ENCODE results near the gene SRSF12.

Gene SRSF12

DNA sequence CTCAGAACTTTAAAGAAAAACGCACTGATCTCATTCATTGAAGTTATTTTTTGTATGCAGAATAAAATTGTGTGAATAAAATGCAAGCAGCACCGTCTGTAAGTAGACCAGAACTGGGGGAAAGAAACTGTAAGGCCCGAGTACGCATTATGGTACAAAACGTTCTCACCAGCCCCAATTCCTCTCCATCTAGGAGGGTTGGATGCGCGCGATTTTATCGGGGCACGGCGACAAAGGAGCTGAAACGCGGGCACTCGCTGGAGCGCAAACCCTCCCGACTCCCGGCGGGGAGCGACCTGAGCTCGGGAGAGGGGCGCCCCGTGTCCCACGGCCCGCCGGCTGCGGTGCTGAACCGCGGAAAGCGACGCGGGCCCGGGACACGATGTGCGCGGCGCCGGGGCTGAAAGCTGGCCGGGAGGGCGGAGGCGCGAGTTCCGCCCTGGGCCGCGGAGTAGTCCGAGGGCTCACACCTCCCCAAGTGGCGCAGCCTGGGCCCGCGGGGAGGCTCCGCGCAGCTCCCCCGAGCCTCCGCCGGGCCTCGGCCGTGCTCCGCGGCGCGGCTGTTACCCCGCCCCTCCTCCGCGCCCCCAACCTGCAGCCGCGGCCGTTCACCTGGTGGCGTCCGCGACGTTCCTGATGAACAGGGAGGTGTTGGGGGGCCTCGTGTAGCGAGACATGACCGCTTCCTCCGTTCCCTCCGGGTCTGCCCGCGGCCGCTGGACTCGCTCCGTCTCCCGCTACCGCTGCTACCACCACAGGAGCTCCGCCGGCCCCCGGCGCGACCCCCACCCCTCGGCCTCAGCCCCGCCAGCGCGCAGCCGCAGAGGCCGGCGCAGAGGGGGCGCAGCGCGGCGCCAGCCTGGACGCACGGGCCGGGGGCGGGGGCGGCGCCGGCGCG lies at the start of gene SRSF12:
Gene SRSF12 (minus strand): TSS at position 861 of the 898 bp plus-strand sequence. CDS start 184 bp downstream, at position 677.
- DNase-seq (ENCODE audit: low read depth, low spot score) = no peak

DNA sequence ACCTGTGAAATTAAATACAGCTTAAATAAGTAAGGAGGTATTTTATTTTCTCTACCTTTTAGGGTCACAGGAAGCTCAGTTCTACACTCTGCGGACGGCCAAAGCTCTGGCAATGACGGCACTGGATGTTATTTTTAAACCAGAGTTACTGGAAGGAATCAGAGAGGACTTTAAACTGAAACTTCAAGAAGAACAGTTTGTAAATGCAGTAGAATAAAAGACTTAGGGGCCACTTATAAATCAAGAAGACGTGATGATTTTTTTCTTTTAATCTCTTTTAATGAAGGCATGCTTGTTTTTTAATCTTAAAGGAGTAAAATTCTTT lies 44.1 kb upstream of the SRSF12 start:
- DNase-seq (ENCODE audit: low read depth, low spot score) = no peak

DNA sequence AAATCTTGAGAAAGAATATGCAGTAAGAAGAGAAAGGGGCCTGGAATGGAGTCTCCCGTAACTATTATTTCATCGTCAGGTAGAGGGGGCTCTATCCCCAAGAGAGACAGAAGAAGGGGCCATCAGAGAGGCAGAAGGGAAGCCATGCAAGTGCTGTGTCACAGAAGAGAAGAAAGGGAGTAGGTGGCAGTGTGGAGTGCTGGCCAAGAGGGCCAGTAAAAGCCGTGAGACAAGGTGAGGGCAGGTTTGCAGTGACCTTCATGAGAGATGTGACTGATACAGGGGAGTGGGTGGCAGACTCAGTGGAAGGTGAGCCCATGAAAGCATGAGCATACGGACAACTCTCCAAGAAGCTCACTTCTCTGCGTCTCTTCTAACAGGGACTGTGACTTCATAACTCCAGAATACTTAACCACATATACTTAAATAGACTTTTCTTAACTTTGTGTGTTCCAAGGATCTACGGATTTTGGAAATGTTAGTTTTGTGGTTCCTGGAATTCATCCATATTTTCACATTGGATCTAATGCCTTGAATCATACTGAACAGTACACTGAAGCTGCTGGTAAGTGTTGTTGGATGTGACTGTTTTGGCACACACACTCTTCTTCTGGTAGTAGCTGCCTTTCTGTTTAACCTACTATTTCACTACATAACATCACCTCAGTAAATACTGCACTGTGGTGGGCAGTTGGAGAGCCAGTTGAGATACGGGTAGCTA lies 43.6 kb upstream of the SRSF12 start:
- DNase-seq (ENCODE audit: low read depth, low spot score) = no peak

DNA sequence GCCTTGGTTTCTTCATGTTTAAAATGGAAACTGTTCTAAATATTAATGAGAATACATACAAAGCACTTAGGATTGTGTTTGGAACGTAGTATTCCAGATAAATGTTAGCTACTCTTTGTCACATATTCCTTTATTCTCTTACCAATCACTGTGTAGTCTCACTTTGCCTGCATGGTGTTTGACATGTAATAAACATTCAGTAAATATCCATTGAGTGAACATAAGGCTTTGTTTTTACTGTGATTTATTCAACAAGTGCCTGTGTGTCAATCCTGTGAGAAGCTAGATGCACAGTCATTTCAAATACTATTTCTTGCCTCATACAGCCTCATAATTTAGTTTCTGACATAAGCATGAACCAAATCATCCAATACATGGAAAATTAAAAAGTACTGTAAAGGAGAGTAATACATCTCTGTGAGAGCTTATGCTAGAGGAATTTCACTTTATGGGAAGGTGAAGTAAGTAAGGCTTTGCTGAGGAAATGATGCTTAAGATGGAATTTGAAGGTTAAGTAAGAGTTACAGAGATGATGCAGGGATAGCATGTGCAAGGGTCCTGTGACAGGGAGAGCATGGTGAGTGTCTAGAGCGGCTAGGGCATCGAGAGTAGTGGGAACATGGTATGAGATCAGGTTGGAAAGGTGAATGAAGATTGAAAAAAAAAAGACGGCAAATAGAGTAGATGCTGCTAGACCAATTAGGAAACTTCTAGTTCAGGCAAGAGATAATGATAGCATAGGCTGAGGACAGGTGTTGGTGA lies 42.6 kb upstream of the SRSF12 start:
- no peak for DNase-seq (ENCODE audit: low read depth, low spot score)

DNA sequence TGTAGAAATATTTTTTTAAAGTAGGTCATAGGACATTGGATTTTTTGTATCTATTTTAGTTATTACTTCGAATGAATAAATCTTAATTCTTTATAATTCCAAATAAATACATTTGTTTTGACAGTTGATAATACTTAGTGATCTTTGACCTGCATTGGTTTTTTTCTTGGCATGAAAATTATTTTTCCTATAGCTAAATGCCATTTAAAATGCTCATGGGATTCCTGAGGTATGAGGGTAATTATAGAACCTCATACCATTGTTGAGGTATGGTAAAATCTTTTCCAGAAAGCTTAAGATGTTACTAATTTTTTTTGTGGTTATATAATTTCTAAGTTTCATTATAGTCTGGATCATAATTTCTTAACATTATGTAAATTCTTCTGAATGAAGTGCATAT lies 36.3 kb upstream of the SRSF12 start:
- DNase-seq (ENCODE audit: low read depth, low spot score) = no peak

DNA sequence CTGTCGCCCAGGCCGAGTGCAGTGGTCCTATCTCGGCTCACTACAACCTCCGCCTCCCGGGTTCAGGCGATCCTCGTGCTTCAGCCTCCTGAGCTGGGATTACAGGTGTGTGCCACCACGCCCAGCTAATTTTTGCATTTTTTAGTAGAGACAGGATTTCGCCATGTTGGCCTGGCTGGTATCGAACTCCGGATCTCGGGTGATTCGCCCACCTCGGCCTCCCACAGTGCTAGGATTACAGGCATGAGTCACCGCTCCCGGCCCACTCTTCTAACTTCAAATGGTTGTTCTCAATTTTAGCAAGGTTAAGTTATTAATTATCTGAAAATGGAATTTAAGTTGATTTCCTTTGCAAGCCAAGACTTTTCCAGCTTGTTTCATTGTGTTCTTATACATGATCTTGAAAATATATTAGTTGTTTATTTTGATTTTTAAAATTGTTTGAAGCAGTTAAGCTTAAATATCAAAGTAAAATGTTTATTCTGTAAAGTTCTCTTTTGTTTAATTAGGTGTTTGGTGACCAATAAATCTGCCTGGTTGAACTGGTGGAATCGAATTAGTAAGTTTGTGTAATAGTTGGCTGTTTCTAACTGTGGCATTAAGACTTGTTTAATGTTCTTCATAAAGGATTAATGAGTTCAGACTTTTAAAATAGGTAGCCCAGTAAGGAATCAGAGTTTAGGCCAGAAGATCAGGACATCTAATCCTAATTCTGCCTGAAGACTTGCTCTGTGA lies 30.3 kb upstream of the SRSF12 start:
- no peak for DNase-seq (ENCODE audit: low read depth, low spot score)

DNA sequence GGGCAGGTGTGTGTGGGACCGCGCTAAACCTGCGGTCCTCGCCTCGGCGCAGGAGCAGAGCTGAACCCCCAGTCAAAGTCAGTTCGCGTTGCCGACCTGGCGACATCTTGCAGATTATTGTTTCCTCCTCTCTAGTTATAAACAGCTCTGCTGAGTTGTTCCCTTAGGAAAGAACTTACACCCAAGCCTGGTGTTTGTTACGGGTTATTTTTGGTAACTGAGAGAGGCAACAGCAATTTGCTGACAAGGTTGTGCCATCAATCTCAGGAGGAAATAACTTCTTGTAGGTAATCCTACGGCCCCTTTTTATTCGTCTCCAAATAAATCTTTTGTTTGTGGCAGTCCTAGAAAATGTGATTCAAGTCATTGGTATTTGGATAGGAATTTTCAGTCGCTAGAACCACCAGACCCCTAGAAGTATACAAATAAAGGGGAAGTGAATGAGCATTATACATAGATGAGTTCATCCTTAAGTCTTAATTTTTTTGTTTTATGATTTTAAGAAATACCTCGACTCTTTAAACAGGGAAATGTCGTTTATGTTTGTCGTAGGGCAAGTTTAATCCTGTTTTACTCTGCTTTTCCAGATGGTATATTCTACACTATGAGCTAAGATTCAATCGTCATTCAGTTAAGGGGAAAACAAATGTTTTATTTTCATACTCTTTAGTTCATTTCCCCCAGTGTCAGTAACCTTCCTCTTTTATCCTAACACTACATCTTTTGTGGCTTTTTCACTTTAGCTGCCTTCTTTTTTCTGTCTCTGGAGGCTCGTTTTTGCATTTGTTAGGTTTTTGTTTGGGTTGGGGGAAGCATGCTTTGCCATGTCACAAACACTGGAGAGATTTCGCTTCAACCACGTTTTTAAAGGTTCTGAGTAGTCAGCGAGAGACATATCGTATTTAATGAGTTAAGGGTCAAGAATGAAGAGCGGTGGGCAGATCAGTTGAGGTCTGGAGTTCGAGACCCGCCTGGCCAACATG lies 29.1 kb upstream of the SRSF12 start:
- DNase-seq (ENCODE audit: low read depth, low spot score) = no peak

DNA sequence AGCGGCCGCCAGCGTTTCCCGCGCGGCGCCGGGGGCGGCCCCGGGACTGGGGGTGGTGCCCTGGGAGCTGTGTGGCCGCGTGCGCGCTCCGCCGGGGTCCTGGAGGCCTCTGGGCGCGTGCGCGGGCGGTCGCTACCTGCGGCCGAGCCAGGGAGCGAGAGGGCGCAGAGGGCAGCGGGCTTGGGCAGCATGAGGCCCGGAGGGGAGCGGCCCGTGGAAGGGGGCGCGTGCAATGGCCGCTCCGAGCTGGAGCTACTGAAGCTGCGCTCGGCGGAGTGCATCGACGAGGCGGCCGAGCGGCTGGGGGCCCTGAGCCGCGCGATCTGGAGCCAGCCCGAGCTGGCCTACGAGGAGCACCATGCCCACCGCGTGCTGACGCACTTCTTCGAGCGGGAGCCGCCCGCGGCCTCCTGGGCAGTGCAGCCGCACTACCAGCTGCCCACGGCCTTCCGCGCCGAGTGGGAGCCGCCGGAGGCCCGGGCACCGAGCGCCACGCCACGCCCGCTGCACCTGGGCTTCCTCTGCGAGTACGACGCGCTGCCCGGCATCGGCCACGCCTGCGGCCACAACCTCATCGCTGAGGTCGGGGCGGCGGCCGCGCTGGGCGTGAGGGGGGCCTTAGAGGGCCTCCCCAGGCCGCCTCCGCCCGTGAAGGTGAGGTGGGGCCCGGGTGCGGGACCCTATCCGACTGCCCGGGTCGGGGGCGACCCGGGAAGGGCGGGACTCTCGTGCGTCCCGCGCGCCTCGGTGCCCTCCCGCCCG lies 28.3 kb upstream of the SRSF12 start, which contains the start of gene PM20D2:
Gene PM20D2 (plus strand): TSS at position 100 of the 762 bp plus-strand sequence. CDS start 90 bp downstream, at position 190.
- no peak for DNase-seq (ENCODE audit: low read depth, low spot score)

DNA sequence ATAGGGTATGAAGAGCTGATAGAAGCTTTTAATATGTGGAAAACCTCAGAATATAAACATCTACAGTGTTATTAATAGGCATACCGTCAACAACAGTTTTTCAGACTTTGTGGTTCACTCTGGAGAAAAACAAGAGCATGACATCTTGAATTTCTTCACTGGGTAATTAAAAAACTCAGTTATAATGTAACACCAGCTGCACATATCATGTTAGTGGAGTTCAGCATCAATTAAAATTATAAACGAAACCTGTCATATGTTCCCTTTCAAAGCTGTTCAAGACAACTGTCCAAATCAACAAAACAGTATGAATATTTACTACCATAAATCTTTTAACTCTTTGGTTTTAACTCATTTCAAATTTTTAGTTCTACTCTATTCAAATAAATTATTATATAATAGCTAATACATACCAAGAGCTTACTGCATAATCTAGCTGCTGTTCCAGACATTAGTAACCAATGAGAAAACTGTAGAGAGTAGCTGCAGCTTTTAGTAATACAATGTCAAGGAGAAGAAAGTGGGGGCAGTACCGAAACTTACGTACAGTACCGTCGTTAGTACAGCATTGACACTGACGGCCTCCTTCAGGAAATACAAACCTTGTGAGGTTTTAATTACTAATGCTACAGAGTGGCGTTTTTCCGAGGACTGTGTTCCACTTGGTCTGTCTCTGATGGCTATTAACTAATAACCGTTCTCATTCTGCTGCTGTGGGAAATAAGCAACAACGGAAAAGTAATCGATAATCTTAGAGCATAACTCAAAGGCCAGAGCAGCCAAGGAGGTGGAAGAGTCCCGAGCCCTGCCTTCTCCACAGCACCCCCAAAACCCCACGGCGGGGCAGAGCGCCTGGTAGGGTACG lies 27.5 kb upstream of the SRSF12 start:
- no peak for DNase-seq (ENCODE audit: low read depth, low spot score)

DNA sequence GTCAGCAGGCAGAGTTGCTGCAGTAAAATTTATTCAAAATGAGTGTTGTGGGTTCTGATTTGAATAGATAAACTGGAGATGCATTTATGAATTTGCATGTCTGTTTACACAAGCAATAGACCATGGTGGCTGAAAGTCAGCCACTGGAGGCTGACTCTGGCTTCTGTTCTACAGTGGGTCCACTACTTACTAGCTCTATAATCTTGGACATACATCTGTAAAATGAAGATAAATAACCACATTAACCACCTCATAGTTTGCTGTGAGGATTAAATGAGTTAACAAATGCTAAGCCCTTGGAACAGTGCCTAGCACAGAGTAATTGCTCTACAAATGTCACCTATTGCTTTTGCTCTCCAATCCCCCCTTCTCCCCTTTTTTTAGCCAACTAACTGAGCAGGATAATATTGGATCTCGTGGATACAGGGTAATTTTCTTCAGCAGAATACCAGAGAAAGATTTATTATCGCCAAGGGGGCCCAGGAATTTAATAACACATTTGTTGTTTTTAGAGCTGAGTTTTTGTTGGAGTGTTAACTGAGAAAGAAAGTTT lies 26.6 kb upstream of the SRSF12 start:
- no peak for DNase-seq (ENCODE audit: low read depth, low spot score)

DNA sequence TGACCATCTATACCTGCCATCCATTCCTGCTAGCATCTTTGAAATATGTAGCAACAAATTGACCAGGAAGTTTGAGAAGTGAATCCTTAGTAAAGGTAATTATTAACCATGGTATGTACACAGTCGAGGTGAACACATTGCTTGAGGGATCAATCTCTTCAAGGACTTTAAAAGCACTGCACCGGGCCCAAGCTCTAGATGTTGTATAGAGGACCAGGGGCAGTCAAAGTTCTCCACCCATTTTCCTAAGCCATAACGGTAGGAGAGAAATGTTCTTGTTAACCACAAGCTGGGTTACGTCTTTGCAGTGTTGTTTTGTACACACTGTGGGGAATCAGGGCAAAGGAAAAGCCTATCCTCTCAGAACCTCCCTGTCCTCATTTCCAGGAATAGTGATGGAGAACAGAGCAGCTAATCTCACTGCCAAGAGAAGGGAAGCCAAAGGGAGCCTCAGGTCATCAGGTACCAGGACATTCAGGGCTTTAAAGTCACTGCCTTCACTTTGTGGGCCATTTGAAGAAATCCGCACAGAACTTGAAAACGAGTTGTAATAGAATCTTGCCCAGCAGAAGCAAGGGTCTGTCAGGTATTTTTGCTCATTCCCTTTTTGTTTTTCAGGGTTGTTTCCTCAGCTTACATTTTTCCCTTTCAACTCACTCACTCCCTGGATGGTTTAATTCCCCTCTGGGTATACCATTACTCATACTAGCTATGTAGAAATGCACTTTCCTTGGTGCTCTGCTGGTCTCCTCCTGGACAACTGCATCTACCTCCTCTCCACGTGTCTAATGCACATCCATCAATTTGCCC lies 22.7 kb upstream of the SRSF12 start:
- no peak for DNase-seq (ENCODE audit: low read depth, low spot score)

DNA sequence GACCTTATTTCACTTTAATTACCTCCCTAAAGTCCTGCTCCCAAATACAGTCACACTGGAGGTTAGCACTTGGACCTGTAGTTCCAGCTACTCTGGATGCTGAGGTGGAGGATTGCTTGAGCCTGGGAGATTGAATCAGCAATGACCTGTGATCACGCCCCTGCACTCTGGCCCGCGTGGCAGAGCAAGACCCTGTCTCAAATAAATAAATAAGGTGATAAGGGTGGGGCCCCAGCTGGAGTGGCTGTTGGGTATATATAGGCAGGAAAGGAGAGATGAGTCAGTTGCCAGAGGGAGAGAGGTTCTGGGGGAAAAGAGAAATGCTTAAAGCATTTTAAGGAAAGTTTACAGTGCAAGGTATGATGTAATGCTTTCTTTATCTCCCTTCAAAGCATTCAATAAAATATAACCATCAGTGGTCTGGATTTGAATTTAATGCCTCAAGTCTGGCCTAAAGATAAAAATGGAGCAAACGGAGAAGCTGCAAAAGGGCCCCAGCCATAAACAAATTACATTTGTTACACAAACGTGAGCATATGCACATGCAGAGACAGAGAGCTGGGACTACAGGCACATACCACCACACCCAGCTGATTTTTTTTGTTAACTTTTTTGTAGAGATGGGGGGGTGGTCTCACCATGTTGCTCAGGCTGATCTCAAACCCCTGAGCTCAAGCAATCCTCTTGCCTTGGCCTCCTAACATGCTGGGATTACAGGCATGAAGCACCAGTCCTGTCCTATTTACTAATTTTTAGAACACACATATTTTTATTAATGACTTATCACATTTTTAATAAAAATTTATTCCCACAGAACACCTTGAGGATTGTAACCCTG lies 21.9 kb upstream of the SRSF12 start:
- no peak for DNase-seq (ENCODE audit: low read depth, low spot score)

DNA sequence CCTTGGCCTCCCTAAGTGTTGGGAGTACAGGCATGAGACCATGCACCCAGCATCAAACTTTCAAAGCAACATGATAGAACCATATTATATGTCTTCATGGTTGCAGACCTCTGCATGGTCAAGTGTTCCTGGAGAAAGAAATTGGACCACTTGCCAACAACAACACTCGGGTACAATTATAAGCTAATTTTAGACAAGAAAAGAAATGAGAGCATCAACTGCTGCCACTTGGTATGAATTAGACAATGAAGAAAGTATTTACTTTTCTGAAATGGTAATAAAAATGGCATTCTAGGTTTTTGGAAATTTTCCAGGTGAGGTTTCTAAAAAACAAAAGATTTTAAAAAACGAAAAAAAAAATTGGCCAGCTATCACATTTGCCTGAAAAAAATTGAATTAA lies 20.3 kb upstream of the SRSF12 start:
- no peak for DNase-seq (ENCODE audit: low read depth, low spot score)

DNA sequence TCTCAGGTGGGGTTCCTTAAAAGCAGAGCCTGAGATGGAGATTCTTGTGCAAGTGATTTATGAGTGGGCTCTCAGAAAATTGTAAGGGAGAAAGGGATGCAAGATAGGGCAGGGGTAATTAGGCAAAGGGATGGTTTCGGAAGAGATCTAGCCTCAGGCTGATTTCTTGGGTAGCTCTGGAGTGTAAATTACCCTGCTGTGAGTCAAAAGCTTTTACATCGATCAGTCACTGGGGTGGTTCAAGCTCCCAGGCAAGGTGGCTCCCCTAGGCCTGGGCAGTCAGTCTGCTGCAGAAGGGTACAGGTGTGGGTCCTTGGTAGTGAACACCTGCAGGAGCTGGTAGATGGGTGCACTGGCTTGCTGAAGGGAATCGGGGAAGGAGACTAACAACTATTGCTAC lies 16.9 kb upstream of the SRSF12 start:
- DNase-seq (ENCODE audit: low read depth, low spot score) = no peak

DNA sequence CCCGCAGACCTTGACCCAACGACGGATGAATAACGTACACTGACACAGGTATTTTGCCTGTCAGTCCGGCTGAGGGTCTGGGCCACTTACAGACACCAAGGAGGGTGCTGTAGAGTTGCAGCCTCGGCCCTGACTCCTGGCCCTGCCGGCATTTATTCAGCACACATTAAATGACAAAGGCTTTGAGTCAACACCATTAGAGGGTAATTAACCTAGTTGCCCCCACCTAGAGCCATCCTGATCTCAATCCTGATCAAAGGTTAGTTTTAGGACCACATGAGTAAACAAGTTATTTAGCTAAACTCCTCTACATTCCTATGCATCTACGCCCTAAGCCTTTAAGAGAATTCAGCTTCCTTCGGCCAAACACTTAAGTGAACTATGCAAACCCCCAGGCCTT lies 16.1 kb upstream of the SRSF12 start:
- DNase-seq (ENCODE audit: low read depth, low spot score) = no peak

DNA sequence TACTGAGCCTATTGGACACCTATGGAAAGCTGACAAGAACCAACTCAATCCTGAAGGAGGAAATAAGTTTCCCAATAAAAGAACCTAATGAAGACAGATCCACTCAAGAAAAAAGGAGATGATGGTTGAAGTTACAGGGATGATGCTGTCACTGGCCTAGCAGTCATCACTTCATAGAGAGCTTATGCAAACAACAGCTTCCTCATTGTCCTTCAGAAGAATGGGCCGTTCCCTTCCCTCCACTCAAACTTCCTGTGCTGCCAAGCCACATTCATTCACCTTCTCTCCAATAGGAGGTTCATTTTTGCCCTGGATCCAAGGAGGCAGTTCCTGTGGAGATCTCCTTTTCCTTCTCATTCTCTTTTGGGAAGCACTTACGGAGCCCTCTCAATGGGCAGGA lies 14.2 kb upstream of the SRSF12 start:
- no peak for DNase-seq (ENCODE audit: low read depth, low spot score)

DNA sequence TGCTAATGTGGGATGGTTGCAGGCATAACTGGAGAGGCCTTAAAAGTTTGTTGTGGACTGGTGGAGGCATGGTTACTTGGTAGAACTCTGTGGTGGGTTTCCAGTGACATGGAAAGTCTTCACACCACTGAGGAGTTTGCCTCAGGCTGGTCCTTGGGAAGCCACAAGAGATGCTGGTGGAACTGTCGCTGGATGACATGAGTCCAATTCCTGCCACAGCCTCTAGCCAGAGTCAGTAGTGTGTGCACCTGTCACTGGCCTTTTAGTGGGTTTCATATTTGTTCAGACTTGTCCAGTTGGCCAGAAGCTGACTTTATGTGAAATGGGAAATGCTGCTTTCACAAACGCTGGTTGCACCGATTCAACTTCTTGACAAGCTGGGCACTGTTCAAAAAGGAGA lies 13.7 kb upstream of the SRSF12 start:
- no peak for DNase-seq (ENCODE audit: low read depth, low spot score)

All from iPS DF 19.7 (cell line).